H1 (cell line): Measurements from ENCODE around the gene HINT2.

Experiments
- BACH1 ChIP-seq: IDR thresholded peaks from 2 replicates; pipeline ENCODE4 v1.6.1; 2012; ENCODE audit warnings: low read length, improper control_type of control experiment
- BCL11A ChIP-seq, 2 experiments: IDR thresholded peaks; one replicate each; pipeline ENCODE4 v1.6.1; 2011; ENCODE audit warnings: low read depth in 2 of 2, low read length in 2 of 2, mild to moderate bottlenecking in 2 of 2
- GABPA ChIP-seq: IDR thresholded peaks from 2 replicates; pipeline ENCODE4 v1.6.1; 2011; ENCODE audit warnings: mild to moderate bottlenecking, low read length, moderate library complexity, borderline replicate concordance; ENCODE audit not compliant: insufficient read depth
- JUN ChIP-seq: IDR thresholded peaks from 2 replicates; pipeline ENCODE4 v1.6.1; 2011; ENCODE audit warnings: low read depth, mild to moderate bottlenecking, improper control_type of control experiment, low read length
- KDM4A ChIP-seq: IDR thresholded peaks from one replicate; pipeline ENCODE4 v1.7.1; 2012; ENCODE audit warnings: low read depth, mild to moderate bottlenecking, moderate library complexity, low read length, inconsistent platforms; ENCODE audit not compliant: severe bottlenecking
- NANOG ChIP-seq: IDR thresholded peaks from 2 replicates; pipeline ENCODE4 v1.6.1; 2011; ENCODE audit warnings: low read length, low read depth, mild to moderate bottlenecking, inconsistent platforms; ENCODE audit not compliant: insufficient read depth, poor library complexity, severe bottlenecking
- POLR2A ChIP-seq, 2 experiments: IDR thresholded peaks; 1 replicate in 1 of 2; 2 replicates in 1 of 2; pipeline ENCODE4 v1.6.1; 2011; ENCODE audit warnings: low read depth in 2 of 2, low read length in 2 of 2, mild to moderate bottlenecking in 2 of 2; ENCODE audit errors: control extremely low read depth in 1 of 2
- POLR2AphosphoS5 ChIP-seq: IDR thresholded peaks from 2 replicates; pipeline ENCODE4 v1.6.1; 2011; ENCODE audit warnings: low read depth, low read length
- TCF12 ChIP-seq: IDR thresholded peaks from 2 replicates; pipeline ENCODE4 v1.6.1; 2011; ENCODE audit warnings: low read depth, mild to moderate bottlenecking, low read length
- TF ChIP-seq, protein P1 (sequence below): IDR thresholded peaks from 2 replicates; pipeline ENCODE4 v1.6.1; 2011; ENCODE audit warnings: low read length, improper control_type of control experiment
- TF ChIP-seq, protein P2 (sequence below), 3 experiments: IDR thresholded peaks; 1 replicate in 2 of 3; 2 replicates in 1 of 3; pipeline versions ENCODE4 v1.5.1 to v1.6.1; 2011; ENCODE audit warnings: low read length in 3 of 3, mild to moderate bottlenecking in 3 of 3, inconsistent platforms in 2 of 3, low read depth in 1 of 3, moderate library complexity in 1 of 3; ENCODE audit not compliant: insufficient read depth in 1 of 3; ENCODE audit errors: control extremely low read depth in 1 of 3

DNA sequence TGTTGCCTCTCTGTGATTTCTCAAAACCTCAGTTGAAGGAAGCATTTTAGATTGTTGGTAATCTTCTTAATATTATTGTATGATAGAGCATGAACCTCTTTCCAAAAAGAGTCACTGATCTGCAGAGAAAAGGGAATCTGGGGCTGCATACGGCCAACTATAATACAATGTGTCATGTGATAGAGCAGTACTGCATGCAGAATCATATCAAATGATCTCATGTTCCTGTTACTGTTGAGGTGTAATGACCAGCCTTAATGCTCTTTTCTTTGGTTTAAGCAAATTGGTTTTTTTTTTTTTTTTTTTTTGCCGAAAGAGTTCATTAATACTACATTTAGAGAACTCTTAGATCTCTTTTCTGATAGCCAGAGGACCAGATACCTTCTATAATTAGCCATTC is 47.8 kb downstream of the HINT2 start:
- TF ChIP-seq POLR2A (IDR thresholded peaks at IDR 0.05; ENCODE audit: control extremely low read depth in 1 of 2, low read depth in 2 of 2, low read length in 2 of 2) (no peak), BCL11A (IDR thresholded peaks at IDR 0.05; ENCODE audit: low read depth in 2 of 2, low read length in 2 of 2) (no peak), GABPA (no peak), JUN (no peak), TCF12 (no peak), BACH1 (no peak), POLR2AphosphoS5 (no peak), NANOG (no peak), KDM4A (no peak)
- TF ChIP-seq, protein P1, sequence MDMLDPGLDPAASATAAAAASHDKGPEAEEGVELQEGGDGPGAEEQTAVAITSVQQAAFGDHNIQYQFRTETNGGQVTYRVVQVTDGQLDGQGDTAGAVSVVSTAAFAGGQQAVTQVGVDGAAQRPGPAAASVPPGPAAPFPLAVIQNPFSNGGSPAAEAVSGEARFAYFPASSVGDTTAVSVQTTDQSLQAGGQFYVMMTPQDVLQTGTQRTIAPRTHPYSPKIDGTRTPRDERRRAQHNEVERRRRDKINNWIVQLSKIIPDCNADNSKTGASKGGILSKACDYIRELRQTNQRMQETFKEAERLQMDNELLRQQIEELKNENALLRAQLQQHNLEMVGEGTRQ = no peak
- TF ChIP-seq, protein P2, sequence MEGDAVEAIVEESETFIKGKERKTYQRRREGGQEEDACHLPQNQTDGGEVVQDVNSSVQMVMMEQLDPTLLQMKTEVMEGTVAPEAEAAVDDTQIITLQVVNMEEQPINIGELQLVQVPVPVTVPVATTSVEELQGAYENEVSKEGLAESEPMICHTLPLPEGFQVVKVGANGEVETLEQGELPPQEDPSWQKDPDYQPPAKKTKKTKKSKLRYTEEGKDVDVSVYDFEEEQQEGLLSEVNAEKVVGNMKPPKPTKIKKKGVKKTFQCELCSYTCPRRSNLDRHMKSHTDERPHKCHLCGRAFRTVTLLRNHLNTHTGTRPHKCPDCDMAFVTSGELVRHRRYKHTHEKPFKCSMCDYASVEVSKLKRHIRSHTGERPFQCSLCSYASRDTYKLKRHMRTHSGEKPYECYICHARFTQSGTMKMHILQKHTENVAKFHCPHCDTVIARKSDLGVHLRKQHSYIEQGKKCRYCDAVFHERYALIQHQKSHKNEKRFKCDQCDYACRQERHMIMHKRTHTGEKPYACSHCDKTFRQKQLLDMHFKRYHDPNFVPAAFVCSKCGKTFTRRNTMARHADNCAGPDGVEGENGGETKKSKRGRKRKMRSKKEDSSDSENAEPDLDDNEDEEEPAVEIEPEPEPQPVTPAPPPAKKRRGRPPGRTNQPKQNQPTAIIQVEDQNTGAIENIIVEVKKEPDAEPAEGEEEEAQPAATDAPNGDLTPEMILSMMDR (IDR thresholded peaks at IDR 0.05; ENCODE audit: control extremely low read depth in 1 of 3, insufficient read depth in 1 of 3, low read depth in 1 of 3, low read length in 3 of 3) = no peak
